H1 (cell line): ENCODE data around the gene ABCG1. TPM values are rescaled to one million over a fixed set of nuclear protein-coding genes. Genes with fewer than 3 reads are reported as not detected.

Source experiments
- CTCF ChIA-PET: fragments of 300-600 bp; sonication (Branson Sonifier 250); formaldehyde crosslinking; loops from one replicate; lab custom pipeline; 2021; ENCODE audit not compliant: partially characterized antibody; lab: Charles Lee
- POLR2A ChIA-PET: fragments of 300-600 bp; sonication (Branson Sonifier 250); formaldehyde crosslinking; loops from one replicate; lab custom pipeline; 2021; ENCODE audit warnings: inconsistent platforms; ENCODE audit not compliant: partially characterized antibody; lab: Charles Lee
- DNase-seq, 2 experiments: peaks; one replicate each; pipeline versions ENCODE4 v3.0.0 to v3.0.0-alpha.2; 2010 to 2022; ENCODE audit warnings: low spot score in 2 of 2, low read depth in 1 of 2, mixed read lengths in 1 of 2
- FAIRE-seq: peaks from 2 replicates; lab custom pipeline; 2011; peaks lifted over from hg19 to GRCh38; lab: Jason Lieb, UNC
- H2AFZ ChIP-seq: 2 replicates; pipeline ENCODE4 v1.8.1; 2012; ENCODE audit warnings: low read length, inconsistent platforms
- H2AK5ac ChIP-seq: 2 replicates; pipeline ENCODE4 v1.6.1; 2013; ENCODE audit warnings: low read depth, low read length
- H2BK120ac ChIP-seq: replicated peaks from 2 replicates; pipeline ENCODE3; 2013; ENCODE audit warnings: low read depth, low read length, inconsistent platforms
- H2BK12ac ChIP-seq: 2 replicates; pipeline ENCODE4 v1.6.1; 2013; ENCODE audit warnings: low read depth, low read length
- H2BK15ac ChIP-seq: 2 replicates; pipeline ENCODE4 v1.6.1; 2013; ENCODE audit warnings: low read length
- H2BK20ac ChIP-seq: 2 replicates; pipeline ENCODE4 v1.6.1; 2013; ENCODE audit warnings: low read length
- H2BK5ac ChIP-seq: 2 replicates; pipeline ENCODE4 v1.6.1; 2013; ENCODE audit warnings: low read depth, low read length
- H3K14ac ChIP-seq: 2 replicates; pipeline ENCODE4 v1.6.1; 2013; ENCODE audit warnings: inconsistent platforms; ENCODE audit not compliant: insufficient read length
- H3K18ac ChIP-seq: 2 replicates; pipeline ENCODE4 v1.6.1; 2013; ENCODE audit warnings: low read length; ENCODE audit errors: extremely low read depth
- H3K23ac ChIP-seq: 2 replicates; pipeline ENCODE4 v1.6.1; 2013; ENCODE audit warnings: inconsistent platforms; ENCODE audit not compliant: insufficient read length
- H3K23me2 ChIP-seq: 2 replicates; pipeline ENCODE4 v1.6.1; 2013; ENCODE audit warnings: low read depth, low read length
- H3K27ac ChIP-seq: 2 replicates; pipeline ENCODE4 v1.6.1; 2011; ENCODE audit warnings: low read depth, low read length, inconsistent platforms
- H3K27me3 ChIP-seq, 4 experiments: replicated peaks in 1 of 4; 1 replicate in 1 of 4; 2 replicates in 3 of 4; pipeline versions ENCODE4 v1.6.1 to v1.8.1; 2011 to 2013; ENCODE audit warnings: low read length in 3 of 4, mild to moderate bottlenecking in 3 of 4, inconsistent platforms in 2 of 4, mixed read lengths in 2 of 4, moderate library complexity in 1 of 4; ENCODE audit not compliant: control insufficient read depth in 3 of 4, insufficient read depth in 3 of 4; ENCODE audit errors: extremely low read depth in 1 of 4
- H3K36me3 ChIP-seq, 4 experiments: 2 replicates each; pipeline versions ENCODE4 v1.6.1 to v1.8.1; 2011 to 2013; ENCODE audit warnings: mild to moderate bottlenecking in 4 of 4, low read length in 3 of 4, moderate library complexity in 2 of 4, control low read depth in 1 of 4, inconsistent platforms in 1 of 4; ENCODE audit not compliant: insufficient read depth in 4 of 4, control insufficient read depth in 2 of 4
- H3K4ac ChIP-seq: replicated peaks from 2 replicates; pipeline ENCODE3; 2013; ENCODE audit warnings: low read length, low read depth, mixed read lengths, inconsistent platforms; ENCODE audit not compliant: insufficient read length
- H3K4me1 ChIP-seq, 4 experiments: replicated peaks in 1 of 4; 1 replicate in 1 of 4; 2 replicates in 3 of 4; pipeline versions ENCODE4 v1.6.1 to v1.8.1; 2011 to 2013; ENCODE audit warnings: low read length in 3 of 4, inconsistent platforms in 2 of 4, mixed read lengths in 1 of 4; ENCODE audit not compliant: insufficient read depth in 4 of 4, control insufficient read depth in 3 of 4
- H3K4me2 ChIP-seq, 2 experiments: 2 replicates each; pipeline versions ENCODE4 v1.6.1 to v1.8.1; 2011 to 2013; ENCODE audit warnings: low read depth in 2 of 2, low read length in 2 of 2, control low read depth in 1 of 2, inconsistent platforms in 1 of 2, mild to moderate bottlenecking in 1 of 2; ENCODE audit not compliant: insufficient read depth in 1 of 2
- H3K4me3 ChIP-seq, 4 experiments: fragments of 200-600, 300-600 bp in 1 of 4; sonication (generic), shearing (Covaris generic), sonication (Bioruptor Twin) in 1 of 4; 2 replicates each; pipeline versions ENCODE4 v1.5.1 to v1.8.1; 2011 to 2016; ENCODE audit warnings: low read length in 4 of 4, low read depth in 3 of 4, control low read depth in 2 of 4, inconsistent platforms in 2 of 4, mild to moderate bottlenecking in 2 of 4, mixed read lengths in 1 of 4, moderate library complexity in 1 of 4; ENCODE audit not compliant: insufficient read depth in 2 of 4; ENCODE audit errors: extremely low read depth in 1 of 4
- H3K56ac ChIP-seq: replicated peaks from 2 replicates; pipeline ENCODE3; 2013; ENCODE audit warnings: low read depth, mild to moderate bottlenecking, mixed read lengths, low read length, inconsistent platforms; ENCODE audit not compliant: insufficient read length
- H3K79me1 ChIP-seq: 2 replicates; pipeline ENCODE4 v1.6.1; 2013; ENCODE audit warnings: low read depth, low read length, control low read depth
- H3K79me2 ChIP-seq, 2 experiments: 2 replicates each; pipeline versions ENCODE4 v1.6.1 to v1.8.1; 2012 to 2013; ENCODE audit warnings: low read length in 2 of 2, mild to moderate bottlenecking in 2 of 2, inconsistent platforms in 1 of 2; ENCODE audit not compliant: insufficient read depth in 2 of 2, control insufficient read depth in 1 of 2
- H3K9ac ChIP-seq, 4 experiments: replicated peaks in 1 of 4; 1 replicate in 1 of 4; 2 replicates in 3 of 4; pipeline versions ENCODE4 v1.6.1 to v1.8.1; 2011 to 2013; ENCODE audit warnings: low read depth in 3 of 4, low read length in 3 of 4, control low read depth in 2 of 4, mild to moderate bottlenecking in 2 of 4, moderate library complexity in 2 of 4, inconsistent platforms in 1 of 4; ENCODE audit errors: extremely low read depth in 1 of 4
- H3K9me3 ChIP-seq, 2 experiments: 2 replicates each; pipeline versions ENCODE4 v1.6.1 to v1.8.1; 2012 to 2013; ENCODE audit warnings: mild to moderate bottlenecking in 2 of 2, moderate library complexity in 2 of 2, control low read depth in 1 of 2, inconsistent platforms in 1 of 2, low read depth in 1 of 2, low read length in 1 of 2, mixed read lengths in 1 of 2; ENCODE audit not compliant: insufficient read depth in 2 of 2
- H4K20me1 ChIP-seq, 2 experiments: replicated peaks in 1 of 2; 2 replicates each; pipeline versions ENCODE3 to v1.8.1; 2011 to 2013; ENCODE audit warnings: inconsistent platforms in 2 of 2, low read length in 2 of 2, mild to moderate bottlenecking in 1 of 2; ENCODE audit not compliant: insufficient read depth in 2 of 2, control insufficient read depth in 1 of 2
- H4K5ac ChIP-seq: 2 replicates; pipeline ENCODE4 v1.6.1; 2013; ENCODE audit warnings: low read length, low read depth, mixed read lengths, inconsistent platforms; ENCODE audit not compliant: insufficient read length
- H4K8ac ChIP-seq: 2 replicates; pipeline ENCODE4 v1.8.0; 2013; ENCODE audit warnings: mild to moderate bottlenecking, moderate library complexity, low read length, inconsistent platforms; ENCODE audit not compliant: insufficient read depth; ENCODE audit errors: extremely low read depth
- H4K91ac ChIP-seq: replicated peaks from 2 replicates; pipeline ENCODE3; 2013; ENCODE audit warnings: low read length, mixed read lengths, inconsistent platforms; ENCODE audit not compliant: insufficient read length
- BACH1 ChIP-seq: IDR thresholded peaks from 2 replicates; pipeline ENCODE4 v1.6.1; 2012; ENCODE audit warnings: low read length, improper control_type of control experiment
- WGBS, 2 experiments: shearing (Covaris generic) in 1 of 2; methylation state at CpG; one replicate each; pipeline versions ENCODE4 v1.1.6 to v1.1.7; 2013 to 2015; ENCODE audit warnings: low lambda C conversion rate in 2 of 2, mixed read lengths in 2 of 2, inconsistent platforms in 1 of 2, low coverage in 1 of 2, missing lambda C conversion rate in 1 of 2; ENCODE audit not compliant: insufficient replicate concordance in 2 of 2, insufficient coverage in 1 of 2, insufficient read length in 1 of 2; ENCODE audit errors: extremely low coverage in 1 of 2, missing lambda C conversion rate in 1 of 2; 5-methylcytosine and 5-hydroxymethylcytosine counted together
- polyA plus RNA-seq, 7 experiments: library from polyadenylated mRNA; depleted of rRNA in 3 of 7; stranded (reverse) in 5 of 7; unstranded in 2 of 7; fragments of >200 nt in 5 of 7; fragments of 200-250 nt in 2 of 7; gene quantifications; 1 replicate in 5 of 7; 2 replicates in 1 of 7; 4 replicates in 1 of 7; pipeline versions ENCODE4 v1.2.1 to v1.2.3, GENCODE V29; 2011 to 2013; ENCODE audit warnings: missing spikeins in 2 of 7, mixed read lengths in 2 of 7
- total RNA-seq: library from RNA; stranded (reverse); fragmentation: NEBNext Ultra II Directional; extraction: Animal tissue kit (Norgen Biotek cat#: 25700); gene quantifications from 2 replicates; pipeline ENCODE4 v1.2.1, GENCODE V29; 2021

Gene ABCG1
- total and polyA plus RNA-seq, 2 of the 8 experiments (the other 6 are each of a cell fraction or from before 2014, with no cell fraction given): 2.1 to 4.0 TPM

DNA sequence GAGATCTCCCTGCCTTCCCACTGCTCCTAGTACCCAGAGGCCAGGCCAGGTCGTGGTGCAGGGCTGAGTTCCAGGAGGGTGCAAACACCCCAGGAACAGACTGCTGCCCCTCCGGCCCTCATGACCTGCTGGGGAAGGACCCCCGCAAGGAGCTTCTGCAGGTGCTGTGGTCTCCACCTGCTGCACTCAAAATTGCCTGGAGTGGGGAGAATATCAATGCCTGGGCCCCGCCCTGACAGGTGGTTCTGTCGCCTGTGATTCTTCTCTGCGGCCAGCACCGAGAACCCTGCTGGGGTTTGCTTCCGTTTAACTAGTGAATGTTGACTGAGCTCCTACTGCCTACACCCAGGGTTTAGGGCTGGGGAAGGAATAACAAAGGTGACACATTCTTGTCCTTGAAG lies 98.4 kb downstream of the ABCG1 start:
- Histone ChIP-seq H3K18ac (peak overlapping the region; percentile 32; the same call in 1 of the 2 replicates), H3K4me1 (peaks cover 8 to 25% (median 18%) of the 10 kb centered on the region in 4 experiments), H3K56ac (no peak overlapping the region), H3K23me2 (no peaks in the 10 kb centered on the region), H3K23ac (no peak overlapping the region), H4K91ac (no peak overlapping the region), H2AK5ac (no peak overlapping the region), H2AFZ (no peak overlapping the region), H3K27me3 (no peaks in the 10 kb centered on the region), H2BK15ac (0 out of 2 replicates have a peak overlapping the region, but pooled peaks have one; percentile 74), H3K9me3 (no peaks in the 10 kb centered on the region), H3K79me2 (no peaks in the 10 kb centered on the region), H2BK5ac (peak overlapping the region; percentile 75; the same call in 1 of the 2 replicates), H3K9ac (no peak overlapping the region), H3K27ac (no peak overlapping the region), H4K5ac (no peak overlapping the region), H2BK12ac (peak overlapping the region; percentile 97; the same call in 1 of the 2 replicates), H3K4me3 (no peak overlapping the region), H2BK120ac (no peak overlapping the region), H3K4me2 (no peak overlapping the region), H3K14ac (no peak overlapping the region), H3K4ac (no peak overlapping the region), H3K79me1 (no peaks in the 10 kb centered on the region), H4K20me1 (no peaks in the 10 kb centered on the region), H4K8ac (no peak overlapping the region), H2BK20ac (peak overlapping the region; percentile 40; the same call in 1 of the 2 replicates), H3K36me3 (no peaks in the 10 kb centered on the region)
- DNase-seq (peak in 1 of 2 experiments; percentile 41), FAIRE-seq (no peak)
- CTCF ChIA-PET: interaction anchor here (1.3 to 14.3 kb wide), 3 partner anchors 16 to 94 kb away, joined by 3 to 137 read pairs (median 4); no protein-coding TSS in a partner anchor
- POLR2A ChIA-PET: no interaction called here
- WGBS, 2 experiments: 75% methylated on average over 8 of the region's 8 CpGs; no CpG with 5 or more reads in 1 of the 2 experiments
- no peak for TF ChIP-seq BACH1
